Measurements from ENCODE around the gene GPR55.

- TF ChIP-seq EZH2 (IDR thresholded peaks at IDR 0.05; ENCODE audit: low read length, unreplicated experiment) (no peak), CTCF (conservative IDR thresholded peaks at IDR 0.05; ENCODE audit: low read depth, low read length) (no peak)
These were observed 25.9 kb upstream of the GPR55 start for GRCh38 chr2:230950874-230951339.
